ENCODE data around the gene MTF1.

DNA sequence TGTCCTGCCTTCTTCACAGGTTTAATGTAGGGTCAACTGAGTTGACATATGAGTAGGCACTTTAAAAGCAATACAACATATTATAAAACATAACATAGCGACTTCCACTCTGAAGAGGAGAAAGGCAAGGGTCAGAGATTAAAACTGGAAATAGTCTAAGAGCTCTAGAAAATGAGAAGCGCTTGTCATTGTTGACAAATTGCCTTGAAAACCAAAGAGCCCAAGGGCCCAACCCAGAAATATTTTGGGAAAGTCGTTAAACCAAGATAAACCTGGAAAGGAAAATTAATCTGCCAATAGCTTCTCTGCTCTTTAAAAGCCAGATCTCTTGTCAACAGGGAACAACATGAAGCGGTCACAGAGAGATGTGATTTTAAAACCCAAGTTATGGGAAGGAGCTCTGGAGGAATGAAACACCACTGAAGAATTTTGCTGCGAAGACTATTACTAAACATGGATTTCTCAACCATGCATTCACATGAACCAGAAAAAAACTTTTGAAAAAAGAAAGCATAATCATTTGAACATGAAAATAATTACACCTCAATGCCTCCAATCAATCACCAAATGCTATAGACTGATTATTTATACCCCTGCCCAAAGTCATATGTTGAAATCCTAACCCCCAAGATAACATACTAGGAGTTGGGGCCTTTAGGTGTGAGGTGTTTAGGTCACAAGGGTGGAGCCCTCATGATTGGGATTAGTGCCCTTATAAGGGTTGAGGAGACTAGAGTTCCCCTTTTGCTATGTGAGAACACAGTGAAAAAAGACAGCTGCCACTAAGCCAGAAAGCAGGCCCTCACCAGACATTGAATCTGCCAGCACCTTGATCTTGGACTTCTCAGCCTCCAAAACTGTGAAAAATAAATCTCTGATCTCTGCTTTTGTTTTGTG, 33.0 kb upstream of the MTF1 start:
- TF ChIP-seq CTCF (IDR thresholded peaks at IDR 0.05 in 8 of 11, conservative IDR thresholded peaks at IDR 0.05 in 3 of 11) = no peak
- no peak for TF ChIP-seq POLR2A (IDR thresholded peaks at IDR 0.05)

Data from spleen (tissue), 7 donors.